HG02798 (cell line): ENCODE measurements around the gene RNF14.
"Not testable (repeated sequence)": the region's sequence is repeated elsewhere in the genome, so short reads cannot be mapped to it uniquely, and the experiment has no call there.

Source experiments
- ATAC-seq: cut with Tn5 transposase; IDR thresholded peaks from one replicate; pipeline ENCODE4 v1.9.1; 2021; ENCODE audit warnings: mild to moderate bottlenecking; ENCODE audit not compliant: unreplicated experiment, poor library complexity

Gene RNF14

GRCh38 chr5:142037599-142037998, 68.7 kb downstream of the RNF14 start:
- ATAC-seq = not testable (repeated sequence)

- ATAC-seq = no peak
These were observed 69.8 kb downstream of the RNF14 start for GRCh38 chr5:142038735-142039134.
